RPMI8226 (cell line): ENCODE results near the gene TLE2.

Experiments used
- DNase-seq: peaks from one replicate; pipeline ENCODE4 v3.0.0-alpha.2; 2015

Gene TLE2

GRCh38 chr19:3029065-3029923, at the start of gene TLE2:
TSS of gene TLE2 (minus strand) at chr19:3029280. CDS start at chr19:3028904, 376 bp downstream.
- peak; percentile 42 for DNase-seq

GRCh38 chr19:3075605-3076431, 46.7 kb upstream of the TLE2 start:
- DNase-seq, result peak; percentile 59

DNA sequence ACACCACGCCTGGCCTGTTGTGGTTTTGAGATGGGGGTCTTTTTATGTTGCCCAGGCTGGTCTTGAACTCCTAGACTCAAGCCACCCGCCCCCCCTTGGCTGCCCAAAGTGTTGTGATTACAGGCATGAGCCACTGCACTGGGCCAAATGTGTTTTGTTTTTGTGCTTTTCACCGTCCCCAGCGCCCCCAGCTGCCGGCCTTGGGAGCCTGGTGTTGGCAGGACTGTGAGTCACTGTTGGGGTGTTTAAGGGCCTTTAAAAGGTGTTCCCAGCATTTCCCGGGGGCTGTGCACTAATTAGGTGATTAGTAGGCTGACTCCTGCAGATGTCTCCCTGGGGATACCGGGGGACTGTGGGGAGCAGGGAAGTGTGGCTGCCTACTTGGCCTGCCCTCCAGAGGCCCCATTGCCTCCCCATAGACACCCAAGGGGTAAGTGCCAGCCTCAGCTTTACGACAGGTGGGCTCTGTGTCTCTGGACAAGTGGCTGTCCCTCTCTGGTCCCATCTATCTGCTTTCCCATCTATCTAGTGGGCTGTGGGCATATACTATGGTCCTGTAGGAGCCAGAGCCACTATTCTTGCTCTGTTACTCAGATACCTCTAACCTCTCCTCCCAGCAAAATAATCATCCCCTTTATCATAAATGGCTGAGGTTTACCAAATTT, 45.0 kb upstream of the TLE2 start:
- peak; percentile 35 for DNase-seq

DNA sequence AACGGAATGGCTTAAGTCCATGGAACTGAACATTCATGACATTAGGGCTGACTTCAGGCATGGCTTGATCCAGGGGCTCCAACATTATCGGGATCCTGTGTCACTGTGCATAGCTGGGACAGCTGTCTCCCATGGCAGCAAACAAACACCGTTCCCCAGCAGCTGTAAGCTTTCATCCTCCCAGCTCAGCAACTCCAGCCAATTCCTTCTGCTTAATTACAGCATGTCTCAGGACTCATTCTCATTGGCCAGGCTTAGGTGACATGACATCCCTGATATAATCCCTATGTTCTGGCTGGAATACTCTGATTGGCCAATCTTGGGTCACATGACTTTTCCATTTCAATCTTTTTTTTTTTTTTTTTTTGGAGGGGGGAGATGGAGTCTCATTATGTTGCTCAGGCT, 44.1 kb upstream of the TLE2 start:
- no peak for DNase-seq

GRCh38 chr19:3071768-3072167, 42.7 kb upstream of the TLE2 start:
- no peak for DNase-seq

- no peak for DNase-seq
These were observed 39.0 kb upstream of the TLE2 start for GRCh38 chr19:3068071-3068470.

DNA sequence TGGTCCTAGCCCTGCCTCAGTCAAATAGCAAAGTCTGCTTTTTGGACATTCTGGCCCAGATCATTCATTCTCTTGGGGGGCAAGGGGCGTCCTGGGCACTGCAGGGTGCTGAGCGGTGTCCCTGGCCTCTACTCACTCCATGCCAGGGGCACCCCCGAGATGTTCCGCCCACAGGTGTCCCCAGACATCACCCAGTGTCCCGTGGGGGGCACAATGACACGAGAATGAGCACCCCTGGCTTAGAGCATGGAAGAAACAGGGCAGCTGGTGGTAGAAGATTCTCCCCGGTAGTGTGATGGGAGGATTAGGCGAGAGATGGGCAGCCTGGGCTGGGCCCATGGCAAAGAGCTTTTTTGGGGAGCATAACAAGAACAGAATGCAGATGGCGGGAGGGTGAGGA, 38.5 kb upstream of the TLE2 start:
- DNase-seq, result no peak

DNA sequence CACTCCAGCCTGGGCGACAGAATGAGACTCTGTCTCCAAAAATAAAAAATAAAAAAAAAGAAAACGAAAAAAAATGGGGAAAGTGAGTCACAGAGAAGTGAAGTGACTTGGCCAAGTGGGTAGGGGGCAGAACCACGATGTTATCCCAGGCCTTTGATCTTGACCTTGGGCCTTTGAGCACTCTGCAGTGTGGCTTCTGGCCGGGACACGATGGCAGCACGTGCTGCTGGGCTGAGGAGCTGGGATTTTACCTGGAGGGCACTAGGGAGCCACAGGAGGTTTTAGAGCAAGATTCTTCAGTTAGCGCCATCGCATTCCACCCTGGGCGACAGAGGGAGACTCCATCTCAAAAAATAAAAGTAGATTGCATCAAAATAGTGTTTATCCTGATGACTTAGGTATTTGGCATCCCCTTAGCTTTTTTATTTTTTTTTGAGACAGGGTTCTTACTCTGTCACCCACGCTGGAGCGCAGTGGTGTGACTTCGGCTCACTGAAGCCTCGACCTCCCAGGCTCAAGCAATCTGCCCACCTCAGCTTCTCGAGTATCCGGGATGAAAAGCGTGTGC, 37.5 kb upstream of the TLE2 start:
- DNase-seq, result no peak

GRCh38 chr19:3065675-3066357, 36.7 kb upstream of the TLE2 start:
- peak; percentile 21 for DNase-seq

DNA sequence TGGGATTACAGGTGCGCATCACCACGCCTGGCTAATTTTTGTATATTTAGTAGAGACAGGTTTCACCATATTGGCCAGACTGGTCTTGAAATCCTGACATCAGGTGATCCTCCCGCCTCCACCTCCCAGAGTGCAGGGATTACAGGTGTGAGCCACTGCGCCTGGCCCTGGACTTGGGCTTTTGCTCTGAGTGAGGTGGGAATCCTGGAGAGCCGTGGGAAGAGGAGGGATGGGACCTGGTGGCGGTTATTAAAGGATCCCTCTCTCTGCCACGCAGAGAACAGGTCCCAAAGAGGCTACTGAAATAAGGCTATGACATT, 34.9 kb upstream of the TLE2 start:
- DNase-seq, result no peak

DNA sequence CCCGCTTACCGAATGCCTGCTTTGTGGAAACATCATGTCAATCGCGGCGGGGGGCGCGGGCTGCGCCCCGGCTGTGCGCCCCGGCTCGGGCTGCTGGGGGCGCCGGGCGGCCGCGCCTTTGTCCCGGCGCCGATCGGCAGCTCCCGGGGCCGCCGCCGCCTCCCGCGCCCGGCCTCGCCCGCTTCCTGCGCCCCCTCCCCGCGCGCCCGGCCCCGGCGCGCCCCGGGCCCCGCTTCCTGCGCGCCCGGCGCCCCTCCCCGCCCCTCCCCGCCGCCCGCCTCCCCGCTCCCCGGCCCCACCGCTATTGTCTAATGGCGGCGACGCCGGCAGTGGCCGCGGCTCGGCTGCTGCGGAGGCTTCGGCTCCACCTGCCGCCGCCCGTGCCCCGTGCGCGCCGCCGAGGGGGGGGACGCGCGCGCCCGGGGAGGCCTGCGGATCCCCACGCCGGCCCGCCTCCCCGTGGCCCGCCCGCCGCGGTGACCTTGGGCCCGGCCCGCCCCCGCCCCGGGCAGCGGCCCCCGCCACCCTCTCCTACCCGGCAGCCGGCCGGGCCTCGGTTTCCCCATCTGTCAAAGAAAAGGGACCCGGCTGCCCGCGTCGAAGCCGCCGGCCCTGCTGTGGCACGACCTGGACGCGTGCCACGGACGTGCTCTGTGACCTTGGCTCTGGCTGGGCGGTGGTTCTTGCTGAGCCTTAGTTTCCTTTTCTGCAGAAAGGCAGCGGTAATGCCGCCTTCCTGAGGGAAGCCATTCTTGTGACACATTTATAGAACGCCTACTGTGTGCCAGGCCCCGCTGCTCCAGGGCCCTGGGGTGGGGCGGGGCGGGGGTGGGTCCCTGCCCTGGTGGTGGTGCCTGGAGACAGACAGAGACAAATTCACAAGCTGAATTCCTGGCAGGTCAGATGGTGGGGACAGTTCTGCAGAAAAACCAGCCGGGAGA, 33.4 kb upstream of the TLE2 start, which contains the start of gene TLE5:
TSS of gene TLE5 (minus strand) at position 331 of the 941 bp plus-strand sequence. CDS start at position 36, 295 bp downstream.
- DNase-seq, result peak; percentile 82

DNA sequence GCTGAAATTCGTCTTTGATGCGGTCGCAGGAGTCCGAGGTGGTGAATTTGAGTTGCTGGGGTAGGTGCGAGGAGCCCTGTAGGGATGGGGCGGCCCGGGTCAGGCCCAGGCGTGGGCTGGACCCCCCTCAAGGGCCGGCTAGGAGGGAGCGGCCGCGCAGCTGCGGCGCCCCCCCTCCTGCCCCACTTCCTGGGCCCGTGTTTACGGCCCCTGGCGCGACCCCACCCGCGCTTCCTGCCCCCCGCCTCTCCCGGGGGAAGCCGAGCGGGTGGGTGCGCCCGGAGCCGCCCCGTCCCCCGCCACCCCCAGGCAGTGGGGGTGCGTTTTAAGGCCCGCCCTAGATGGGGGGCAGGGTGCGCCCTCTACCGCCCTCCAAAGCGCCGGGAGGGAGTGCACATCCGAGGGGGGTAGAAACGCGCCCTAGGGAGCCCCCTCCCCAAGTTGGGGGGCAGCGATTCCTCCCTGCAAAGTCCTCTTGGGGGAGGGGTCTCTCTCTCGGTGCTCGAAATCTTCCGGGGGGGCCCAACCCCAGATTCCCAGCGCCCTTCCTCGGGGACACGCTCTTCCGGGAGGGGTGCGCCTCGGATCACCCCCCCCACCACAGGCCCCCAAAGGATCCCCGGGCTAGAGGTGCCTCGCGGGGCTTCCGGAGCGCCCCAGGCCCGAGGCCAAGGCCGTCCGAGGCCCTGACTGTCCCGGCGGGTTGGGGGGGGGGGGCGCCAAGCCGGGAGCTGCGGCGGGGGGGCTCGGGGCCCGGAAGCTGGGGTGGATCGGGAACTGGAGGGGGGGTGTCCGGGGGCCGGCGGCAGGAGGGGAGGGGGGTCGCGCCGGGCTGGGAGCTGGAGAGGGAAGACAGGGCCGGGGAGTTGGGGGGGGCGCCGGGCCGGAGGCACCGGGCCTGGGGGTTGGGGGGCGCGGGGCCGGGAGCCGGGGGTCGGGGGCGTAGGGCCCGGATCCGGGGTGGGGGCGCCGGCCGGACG, 32.4 kb upstream of the TLE2 start:
- DNase-seq, result peak; percentile 25

DNA sequence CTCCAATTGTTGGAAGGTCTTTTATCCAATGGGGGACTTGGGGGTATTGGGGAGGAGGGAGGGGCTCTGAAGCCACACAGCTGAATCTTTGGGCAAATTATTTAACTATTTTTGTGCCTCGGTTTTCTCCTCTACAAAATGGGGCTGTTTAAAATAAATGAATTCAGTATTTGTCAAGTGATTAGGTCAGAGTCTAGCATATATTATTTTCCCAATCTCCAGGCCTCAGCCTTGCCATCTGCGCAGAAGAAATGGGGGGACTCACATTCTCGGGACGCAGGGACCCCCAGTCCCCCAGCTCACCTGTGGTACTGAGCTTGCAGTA, 31.7 kb upstream of the TLE2 start:
- DNase-seq, result no peak

DNA sequence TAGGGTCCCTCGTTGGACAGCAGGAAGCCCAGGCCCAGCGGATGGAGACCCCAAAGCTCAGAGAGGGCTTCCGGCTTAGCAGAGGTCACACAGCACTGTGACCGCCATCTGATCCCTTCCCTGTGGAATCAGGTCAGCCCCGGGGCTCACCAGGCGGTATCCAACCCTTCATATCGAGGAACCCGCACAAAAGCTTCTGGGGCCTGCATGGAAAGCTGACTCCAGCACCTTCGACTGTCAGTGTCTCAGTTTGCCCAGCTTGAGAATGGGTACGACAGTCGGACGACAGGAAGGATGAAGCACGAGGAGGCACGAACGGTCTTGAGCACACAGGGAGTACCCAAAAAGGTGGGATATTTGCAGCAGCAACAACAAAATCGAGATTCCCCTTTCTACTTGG, 30.6 kb upstream of the TLE2 start:
- DNase-seq, result no peak

- no peak for DNase-seq
These were observed 29.8 kb upstream of the TLE2 start for GRCh38 chr19:3058821-3059314.

GRCh38 chr19:3058009-3058820, 29.1 kb upstream of the TLE2 start:
- no peak for DNase-seq

- DNase-seq, result no peak
These were observed 28.2 kb upstream of the TLE2 start for GRCh38 chr19:3057275-3057714.

- no peak for DNase-seq
These were observed 27.5 kb upstream of the TLE2 start for GRCh38 chr19:3056417-3057088.
